Medulla oblongata (tissue), 1 donor: ENCODE data around the gene PFDN6.
"Not testable (repeated sequence)": the region's sequence is repeated elsewhere in the genome, so short reads cannot be mapped to it uniquely, and the experiment has no call there.

ENCODE experiments used
- DNase-seq: peaks from one replicate; pipeline ENCODE4 v3.0.0-alpha.2; 2015; ENCODE audit errors: extremely low spot score

The PFDN6 gene

GRCh38 chr6:33273924-33274902 lies 15.2 kb upstream of the PFDN6 start:
- DNase-seq: no peak

- not testable (repeated sequence) for DNase-seq
These were observed 13.4 kb upstream of the PFDN6 start for GRCh38 chr6:33275795-33276580.

- no peak for DNase-seq
These were observed 12.9 kb upstream of the PFDN6 start for GRCh38 chr6:33276581-33276863.

GRCh38 chr6:33276864-33277662 lies 12.3 kb upstream of the PFDN6 start, which contains the start of gene B3GALT4:
Gene B3GALT4 (plus strand): TSS chr6:33277123. CDS start chr6:33277420, 297 bp downstream.
- peak; percentile 38 for DNase-seq

- DNase-seq: no peak
These were observed 11.6 kb upstream of the PFDN6 start for GRCh38 chr6:33277663-33278391.

GRCh38 chr6:33278392-33278741 lies 11.0 kb upstream of the PFDN6 start:
- no peak for DNase-seq

- DNase-seq: no peak
These were observed 10.6 kb upstream of the PFDN6 start for GRCh38 chr6:33278810-33279209.

GRCh38 chr6:33279257-33279695 lies 10.1 kb upstream of the PFDN6 start:
- no peak for DNase-seq

- DNase-seq: no peak
These were observed 9.4 kb upstream of the PFDN6 start for GRCh38 chr6:33279971-33280511.

- DNase-seq: no peak
These were observed 8.9 kb upstream of the PFDN6 start for GRCh38 chr6:33280539-33280938.

GRCh38 chr6:33285214-33285613 lies 4.2 kb upstream of the PFDN6 start:
- DNase-seq: not testable (repeated sequence)

GRCh38 chr6:33286946-33287914 lies 2.2 kb upstream of the PFDN6 start:
- no peak for DNase-seq

- no peak for DNase-seq
These were observed 1.1 kb upstream of the PFDN6 start for GRCh38 chr6:33288141-33288920.

GRCh38 chr6:33289784-33290315 lies 449 bp downstream of the PFDN6 start:
- DNase-seq: no peak

GRCh38 chr6:33290459-33290858 lies 1.1 kb downstream of the PFDN6 start:
- DNase-seq: no peak

GRCh38 chr6:33292996-33293682 lies 3.7 kb downstream of the PFDN6 start:
- no peak for DNase-seq

GRCh38 chr6:33294086-33294823 lies 4.9 kb downstream of the PFDN6 start:
- DNase-seq: no peak
